ENCODE measurements around the gene SLC45A2. TPM values are rescaled to one million over a fixed set of nuclear protein-coding genes. Genes with fewer than 3 reads are reported as not detected.

SLC45A2 gene
- total and polyA plus RNA-seq, 9 of the 15 experiments (the other 6 are each of a cell fraction or from before 2014, with no cell fraction given): 0.03 to 0.29 (median 0.14) TPM; not detected in 4

DNA sequence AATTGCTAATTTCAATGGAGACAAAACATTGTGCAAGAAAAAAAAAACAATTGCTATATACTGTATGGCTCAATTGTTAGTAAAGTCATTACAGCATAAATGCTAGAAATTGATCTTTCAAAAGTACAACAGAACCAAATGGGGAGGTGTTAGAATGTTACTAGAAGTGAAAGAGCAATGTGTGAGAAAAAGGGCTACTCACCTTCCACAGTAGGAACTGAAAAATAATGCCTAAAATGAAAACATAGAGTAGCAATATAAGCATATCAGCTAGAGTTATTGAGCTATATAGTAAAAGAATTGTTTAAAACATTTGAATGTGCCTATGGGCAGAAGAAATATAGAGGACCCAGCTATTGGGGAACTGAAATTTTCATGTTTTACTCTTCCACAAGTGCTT, 59.2 kb downstream of the SLC45A2 start:
- no peak for ATAC-seq
- FAIRE-seq: no peak
- no peak for TF ChIP-seq ZNF274 (IDR thresholded peaks at IDR 0.05; ENCODE audit: borderline replicate concordance, low read depth, low read length)
- TF ChIP-seq NFATC3 (IDR thresholded peaks at IDR 0.05): no peak
- TF ChIP-seq, protein P1, sequence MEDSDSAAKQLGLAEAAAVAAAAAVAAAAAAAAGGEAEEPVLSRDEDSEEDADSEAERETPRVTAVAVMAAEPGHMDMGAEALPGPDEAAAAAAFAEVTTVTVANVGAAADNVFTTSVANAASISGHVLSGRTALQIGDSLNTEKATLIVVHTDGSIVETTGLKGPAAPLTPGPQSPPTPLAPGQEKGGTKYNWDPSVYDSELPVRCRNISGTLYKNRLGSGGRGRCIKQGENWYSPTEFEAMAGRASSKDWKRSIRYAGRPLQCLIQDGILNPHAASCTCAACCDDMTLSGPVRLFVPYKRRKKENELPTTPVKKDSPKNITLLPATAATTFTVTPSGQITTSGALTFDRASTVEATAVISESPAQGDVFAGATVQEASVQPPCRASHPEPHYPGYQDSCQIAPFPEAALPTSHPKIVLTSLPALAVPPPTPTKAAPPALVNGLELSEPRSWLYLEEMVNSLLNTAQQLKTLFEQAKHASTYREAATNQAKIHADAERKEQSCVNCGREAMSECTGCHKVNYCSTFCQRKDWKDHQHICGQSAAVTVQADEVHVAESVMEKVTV (CRISPR knock-in tag; IDR thresholded peaks at IDR 0.05): no peak
- TF ChIP-seq KLF6 (CRISPR knock-in tag; IDR thresholded peaks at IDR 0.05; ENCODE audit: borderline replicate concordance): no peak
- TF ChIP-seq MXI1 (IDR thresholded peaks at IDR 0.05; ENCODE audit: low read depth, low read length): no peak
- TF ChIP-seq, protein P2, sequence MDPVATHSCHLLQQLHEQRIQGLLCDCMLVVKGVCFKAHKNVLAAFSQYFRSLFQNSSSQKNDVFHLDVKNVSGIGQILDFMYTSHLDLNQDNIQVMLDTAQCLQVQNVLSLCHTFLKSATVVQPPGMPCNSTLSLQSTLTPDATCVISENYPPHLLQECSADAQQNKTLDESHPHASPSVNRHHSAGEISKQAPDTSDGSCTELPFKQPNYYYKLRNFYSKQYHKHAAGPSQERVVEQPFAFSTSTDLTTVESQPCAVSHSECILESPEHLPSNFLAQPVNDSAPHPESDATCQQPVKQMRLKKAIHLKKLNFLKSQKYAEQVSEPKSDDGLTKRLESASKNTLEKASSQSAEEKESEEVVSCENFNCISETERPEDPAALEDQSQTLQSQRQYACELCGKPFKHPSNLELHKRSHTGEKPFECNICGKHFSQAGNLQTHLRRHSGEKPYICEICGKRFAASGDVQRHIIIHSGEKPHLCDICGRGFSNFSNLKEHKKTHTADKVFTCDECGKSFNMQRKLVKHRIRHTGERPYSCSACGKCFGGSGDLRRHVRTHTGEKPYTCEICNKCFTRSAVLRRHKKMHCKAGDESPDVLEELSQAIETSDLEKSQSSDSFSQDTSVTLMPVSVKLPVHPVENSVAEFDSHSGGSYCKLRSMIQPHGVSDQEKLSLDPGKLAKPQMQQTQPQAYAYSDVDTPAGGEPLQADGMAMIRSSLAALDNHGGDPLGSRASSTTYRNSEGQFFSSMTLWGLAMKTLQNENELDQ (CRISPR knock-in tag; IDR thresholded peaks at IDR 0.05; ENCODE audit: borderline replicate concordance): no peak
- TF ChIP-seq ZNF184 (CRISPR knock-in tag; IDR thresholded peaks at IDR 0.05): no peak
- TF ChIP-seq SRSF3 (IDR thresholded peaks at IDR 0.05; ENCODE audit: insufficient read depth, low read length): no peak
- Histone ChIP-seq H3K27me3 (ENCODE audit: control insufficient read depth in 2 of 2, insufficient read depth in 2 of 2, low read length in 2 of 2) (peaks cover 0 to 4% of the 10 kb centered on the region in 2 experiments; a peak in 1 of 5 replicates), H3K4me3 (no peak overlapping the region), H3K9me1 (ENCODE audit: control insufficient read depth, insufficient read depth, low read length) (no peaks in the 10 kb centered on the region), H3K4me1 (replicated peaks in 1 of 2; ENCODE audit: control insufficient read depth in 2 of 2, insufficient read depth in 2 of 2, low read length in 2 of 2) (no peaks in the 10 kb centered on the region), H4K20me1 (replicated peaks; ENCODE audit: control insufficient read depth, insufficient read depth, low read length) (no peaks in the 10 kb centered on the region), H3K4me2 (ENCODE audit: insufficient read depth, low read length) (no peak overlapping the region), H3K27ac (ENCODE audit: extremely low read depth, low read depth, low read length) (no peak overlapping the region), H3K79me2 (ENCODE audit: control insufficient read depth, insufficient read depth, low read length) (no peaks in the 10 kb centered on the region), H3K36me3 (ENCODE audit: control insufficient read depth, insufficient read depth, low read length) (no peaks in the 10 kb centered on the region), H2AFZ (ENCODE audit: low read depth, low read length) (no peak overlapping the region), H3K9ac (ENCODE audit: insufficient read depth in 1 of 2, low read depth in 2 of 2, low read length in 2 of 2) (no peak overlapping the region), H3K9me3 (replicated peaks; ENCODE audit: control insufficient read depth, insufficient read depth, low read depth, low read length) (no peaks in the 10 kb centered on the region)
- intact Hi-C loops (cut with micrococcal nuclease): no loop called here
- ChIA-PET CTCF (ENCODE audit: low intra/inter-chr PET ratio) (no interaction called here), POLR2A (no interaction called here)
- in situ Hi-C loops (cut with MboI): no loop called here
- BruUV-seq (replicated peaks): no TSS peak
- no peak for DNase-seq (ENCODE audit: extremely low read depth in 1 of 4, low spot score in 3 of 4)

All from K562 (cell line).